Activated CD4-positive, alpha-beta T cell treated with anti-CD3 and anti-CD28 coated beads, Interleukin-2, amount 10 ng/mL, durations not matched to agents 7 days and 5 days (primary cell): ENCODE measurements around the gene FOCAD. TPM values are rescaled to one million over a fixed set of nuclear protein-coding genes. Genes with fewer than 3 reads are reported as not detected.

Experiments used
- CTCF ChIA-PET: fragments of 350-600 bp; sonication (Branson Sonifier 250); formaldehyde crosslinking; loops from one replicate; lab custom pipeline; 2021; ENCODE audit warnings: antibody characterized with exemption; lab: Charles Lee
- POLR2A ChIA-PET: fragments of 350-600 bp; sonication (Branson Sonifier 250); formaldehyde crosslinking; loops from one replicate; lab custom pipeline; 2021; ENCODE audit warnings: antibody characterized with exemption; lab: Charles Lee
- DNase-seq: peaks from one replicate; pipeline ENCODE4 v3.0.0-alpha.2; 2020
- H3K27ac Mint-ChIP-seq: one replicate; pipeline ENCODE4 v1.8.0; 2021; ENCODE audit warnings: mild to moderate bottlenecking, moderate library complexity, mixed read lengths
- H3K27me3 Mint-ChIP-seq: one replicate; pipeline ENCODE4 v1.8.0; 2021; ENCODE audit warnings: mixed read lengths
- H3K36me3 Mint-ChIP-seq: one replicate; pipeline ENCODE4 v1.8.0; 2021; ENCODE audit warnings: low read depth, mixed read lengths
- H3K4me1 Mint-ChIP-seq: one replicate; pipeline ENCODE4 v1.8.0; 2021; ENCODE audit warnings: mixed read lengths
- H3K4me3 Mint-ChIP-seq: one replicate; pipeline ENCODE4 v1.8.0; 2021; ENCODE audit warnings: mild to moderate bottlenecking, moderate library complexity, mixed read lengths
- H3K9me3 Mint-ChIP-seq: one replicate; pipeline ENCODE4 v1.8.0; 2021; ENCODE audit warnings: mixed read lengths
- total RNA-seq, 2 experiments: library from RNA; stranded (reverse); gene quantifications; one replicate each; pipeline ENCODE4 v1.2.3, GENCODE V29; 2021

FOCAD gene
- total RNA-seq, 2 experiments from 2014 or later = 31.4 to 32.1 TPM

DNA sequence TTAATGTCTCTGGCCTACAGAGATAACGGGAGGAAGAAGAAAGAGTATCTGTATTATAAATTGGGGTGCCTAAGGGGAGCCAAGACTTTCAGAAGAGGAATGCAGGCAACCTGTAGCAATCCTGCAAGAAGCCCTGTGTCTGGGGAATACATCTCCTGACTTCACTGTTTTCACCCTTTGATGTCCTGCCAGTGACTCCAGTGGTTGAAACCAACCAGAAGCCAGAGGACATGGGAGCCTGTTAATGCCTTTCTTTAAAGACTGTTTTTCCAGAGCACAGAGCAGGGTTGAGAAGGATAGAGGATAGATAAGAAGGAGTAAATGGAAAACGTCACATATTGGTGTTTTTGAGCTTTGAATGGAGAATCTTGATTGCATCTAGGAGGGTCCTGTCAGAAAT lies 196.2 kb downstream of the FOCAD start:
- Mint-ChIP-seq H3K9me3 (no peaks in the 10 kb centered on the region), H3K27me3 (no peaks in the 10 kb centered on the region), H3K36me3 (no peaks in the 10 kb centered on the region), H3K27ac (no peak overlapping the region), H3K4me1 (no peaks in the 10 kb centered on the region), H3K4me3 (no peak overlapping the region)
- ChIA-PET POLR2A (no interaction called here), CTCF (no interaction called here)
- DNase-seq = no peak

DNA sequence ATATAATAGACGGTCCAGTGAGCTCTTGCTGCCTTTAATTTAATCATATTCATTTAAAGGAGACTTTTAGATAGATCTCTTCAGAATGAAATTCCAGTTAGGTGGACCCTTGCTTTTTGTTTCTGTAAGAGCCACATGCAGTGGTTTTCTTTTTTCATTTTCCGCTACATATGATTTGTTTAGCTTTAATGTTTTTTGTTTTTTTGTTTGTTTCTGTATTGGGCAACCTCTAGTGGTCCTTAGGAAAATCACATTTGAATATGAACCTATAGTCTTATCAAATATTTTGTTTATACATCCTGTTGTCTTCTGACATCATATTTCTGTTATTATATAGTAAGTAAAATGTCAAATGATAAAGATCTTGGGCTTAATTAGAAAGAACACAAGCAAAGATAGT lies 196.6 kb downstream of the FOCAD start:
- CTCF ChIA-PET = no interaction called here
- POLR2A ChIA-PET = no interaction called here
- no peak overlapping the region for H3K4me3 Mint-ChIP-seq
- H3K27ac Mint-ChIP-seq = no peak overlapping the region
- no peaks in the 10 kb centered on the region for H3K27me3 Mint-ChIP-seq
- no peaks in the 10 kb centered on the region for H3K4me1 Mint-ChIP-seq
- H3K36me3 Mint-ChIP-seq = no peaks in the 10 kb centered on the region
- H3K9me3 Mint-ChIP-seq = no peaks in the 10 kb centered on the region
- no peak for DNase-seq

DNA sequence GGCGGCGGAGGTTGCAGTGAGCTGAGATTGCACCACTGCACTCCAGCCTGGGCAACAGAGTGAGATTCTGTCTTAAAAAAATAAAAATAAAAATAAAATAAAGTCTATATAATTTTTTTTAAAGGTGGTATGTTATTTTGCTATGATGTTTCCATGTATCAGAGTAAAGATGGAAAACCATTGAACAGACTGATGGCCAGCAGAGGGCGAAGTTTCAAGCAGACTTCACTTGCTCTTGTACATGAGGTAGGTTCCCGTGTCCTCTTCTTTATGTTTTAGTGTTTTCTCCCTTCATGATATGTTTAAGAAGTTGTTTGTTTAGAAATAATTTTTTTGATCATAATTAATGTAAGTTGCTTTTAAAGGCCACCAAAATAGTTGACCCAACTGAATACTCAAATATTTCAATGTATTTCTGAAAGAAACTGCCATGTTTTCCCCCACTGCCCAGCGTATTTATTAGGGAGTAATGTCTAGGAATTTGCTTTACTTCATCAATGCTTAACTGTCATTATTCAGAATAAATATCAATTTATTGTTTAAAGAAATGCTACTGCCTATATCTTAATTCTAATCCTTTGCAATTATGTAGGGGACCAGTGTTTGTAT lies 201.0 kb downstream of the FOCAD start:
- CTCF ChIA-PET = interaction anchor here (0.8 to 1.2 kb wide), 3 partner anchors 11 to 18 kb away, joined by 3 read pairs; no protein-coding TSS in a partner anchor

DNA sequence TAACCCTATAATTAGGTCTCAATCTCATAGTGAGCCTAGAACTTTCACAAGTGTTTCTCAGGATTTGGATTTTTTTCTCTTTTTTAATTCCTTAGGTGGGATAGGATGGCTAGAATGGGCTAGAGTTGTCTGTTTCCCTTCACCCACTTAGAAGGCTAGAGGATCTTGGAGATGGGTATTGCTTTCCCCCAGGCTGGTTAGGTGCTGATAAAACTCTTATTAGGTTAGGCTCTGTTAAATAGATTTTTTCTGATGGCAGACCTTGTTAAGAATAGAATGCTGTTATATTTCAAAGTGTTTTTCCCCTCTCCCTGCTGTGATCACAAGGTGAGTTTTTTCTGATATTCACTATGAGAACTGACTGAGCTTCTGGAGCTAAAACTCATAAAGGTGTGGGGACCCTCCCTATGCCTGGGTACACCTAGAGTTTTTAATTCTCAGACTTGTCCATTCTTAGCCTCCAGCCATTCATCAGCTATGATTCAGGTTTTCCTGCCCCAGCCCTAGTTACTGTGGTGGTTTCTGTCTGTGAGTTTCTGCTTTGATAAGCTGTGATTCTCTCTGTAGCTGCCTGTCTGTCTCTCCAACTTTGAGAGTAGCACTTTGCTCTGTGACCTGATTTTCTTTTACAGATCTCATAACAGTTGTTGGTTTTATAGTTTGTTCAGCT lies 215.0 kb downstream of the FOCAD start:
- Mint-ChIP-seq H3K4me3 (no peak overlapping the region), H3K9me3 (no peaks in the 10 kb centered on the region), H3K27ac (no peak overlapping the region), H3K27me3 (no peaks in the 10 kb centered on the region), H3K4me1 (no peaks in the 10 kb centered on the region), H3K36me3 (no peaks in the 10 kb centered on the region)
- ChIA-PET CTCF (interaction anchor here (1.1 to 1.7 kb wide), 2 partner anchors 13 kb away, joined by 3 to 4 read pairs; no protein-coding TSS in a partner anchor), POLR2A (no interaction called here)
- no peak for DNase-seq

More for the DNA sequence above, 201.0 kb downstream of the FOCAD start:
- peak; percentile 74 for DNase-seq
- Mint-ChIP-seq H3K9me3 (no peaks in the 10 kb centered on the region), H3K27ac (no peak overlapping the region), H3K36me3 (peaks cover 3% of the 10 kb centered on the region), H3K4me1 (no peaks in the 10 kb centered on the region), H3K27me3 (no peaks in the 10 kb centered on the region), H3K4me3 (no peak overlapping the region)
- POLR2A ChIA-PET = no interaction called here

DNA sequence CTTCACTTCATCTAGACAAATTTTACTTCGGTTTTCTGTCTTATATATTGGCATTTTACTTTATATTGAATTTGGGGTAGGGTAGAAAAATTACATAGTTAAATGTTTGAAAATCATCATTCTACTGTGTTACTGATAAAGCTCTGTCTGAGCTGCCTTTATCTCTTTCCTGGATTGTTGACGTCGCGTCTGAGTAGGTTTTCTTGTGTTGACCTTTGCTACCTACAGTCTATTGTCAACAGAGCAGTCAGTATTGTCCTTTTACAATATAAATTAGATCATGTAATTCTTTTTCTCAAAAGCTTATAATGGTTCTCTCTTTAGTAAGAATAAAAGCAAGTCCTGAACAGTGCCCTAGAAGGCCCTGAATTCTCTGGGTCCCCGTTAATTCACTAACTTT lies 219.2 kb downstream of the FOCAD start:
- no peaks in the 10 kb centered on the region for H3K9me3 Mint-ChIP-seq
- H3K27me3 Mint-ChIP-seq = no peaks in the 10 kb centered on the region
- no peaks in the 10 kb centered on the region for H3K36me3 Mint-ChIP-seq
- no peaks in the 10 kb centered on the region for H3K4me1 Mint-ChIP-seq
- H3K4me3 Mint-ChIP-seq = no peak overlapping the region
- no peak for DNase-seq
- H3K27ac Mint-ChIP-seq = no peak overlapping the region
- ChIA-PET POLR2A (no interaction called here), CTCF (no interaction called here)

DNA sequence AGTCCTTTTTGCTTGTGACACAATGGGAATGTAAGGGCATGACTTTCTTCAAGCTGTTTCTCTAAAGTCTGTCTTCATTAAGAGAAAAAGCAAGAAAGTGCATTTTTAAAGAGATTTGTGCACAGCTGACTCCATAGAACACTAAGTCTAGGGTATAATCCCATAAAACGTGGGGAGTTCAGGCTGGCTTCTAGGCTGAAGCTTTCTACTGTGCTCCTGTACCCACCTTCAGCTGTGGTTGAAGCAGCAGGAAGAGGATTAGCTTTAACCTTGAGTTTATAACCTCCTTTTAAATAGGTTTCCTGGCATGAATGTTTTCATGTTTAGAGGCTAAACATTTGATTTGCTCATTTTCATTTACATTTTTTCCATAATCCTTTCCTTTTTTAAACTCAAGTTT lies 220.9 kb downstream of the FOCAD start:
- H3K9me3 Mint-ChIP-seq = no peaks in the 10 kb centered on the region
- no peaks in the 10 kb centered on the region for H3K4me1 Mint-ChIP-seq
- ChIA-PET CTCF (interaction anchor here (1.3 kb wide), 1 partner anchor 8 kb away, joined by 3 read pairs; no protein-coding TSS in a partner anchor), POLR2A (no interaction called here)
- H3K27ac Mint-ChIP-seq = no peak overlapping the region
- no peak for DNase-seq
- H3K27me3 Mint-ChIP-seq = no peaks in the 10 kb centered on the region
- H3K36me3 Mint-ChIP-seq = no peaks in the 10 kb centered on the region
- H3K4me3 Mint-ChIP-seq = no peak overlapping the region

DNA sequence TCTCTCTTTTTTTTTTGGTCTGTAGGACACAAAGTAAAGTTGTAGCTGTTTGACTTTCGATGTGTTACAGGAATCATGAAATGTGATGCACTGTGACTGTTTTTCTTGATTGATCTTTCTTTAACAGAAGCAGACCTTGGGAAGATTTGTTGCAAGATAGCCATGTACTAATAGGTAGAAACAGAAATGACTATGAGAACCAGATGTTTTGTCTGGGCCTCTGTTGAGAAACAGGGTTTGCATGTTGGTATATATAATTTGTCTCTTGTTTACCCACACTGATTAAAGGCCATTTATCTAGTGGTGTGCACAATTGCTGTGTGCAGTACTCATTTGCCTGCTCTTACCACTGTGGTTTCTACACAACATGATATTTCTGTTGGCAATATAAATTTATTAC lies 222.3 kb downstream of the FOCAD start:
- no peaks in the 10 kb centered on the region for H3K9me3 Mint-ChIP-seq
- H3K27me3 Mint-ChIP-seq = no peaks in the 10 kb centered on the region
- ChIA-PET POLR2A (no interaction called here), CTCF (no interaction called here)
- no peak overlapping the region for H3K4me3 Mint-ChIP-seq
- DNase-seq = no peak
- no peak overlapping the region for H3K27ac Mint-ChIP-seq
- H3K4me1 Mint-ChIP-seq = no peaks in the 10 kb centered on the region
- H3K36me3 Mint-ChIP-seq = no peaks in the 10 kb centered on the region

GRCh38 chr9:20908461-20908860 lies 224.4 kb downstream of the FOCAD start:
- no peak overlapping the region for H3K27ac Mint-ChIP-seq
- no peak for DNase-seq
- CTCF ChIA-PET = interaction anchor here (0.6 to 1.1 kb wide), 3 partner anchors 20 to 698 kb away, joined by 3 to 4 read pairs (median 3); no protein-coding TSS in a partner anchor
- no peak overlapping the region for H3K4me3 Mint-ChIP-seq
- H3K36me3 Mint-ChIP-seq = no peaks in the 10 kb centered on the region
- H3K9me3 Mint-ChIP-seq = no peaks in the 10 kb centered on the region
- H3K4me1 Mint-ChIP-seq = no peaks in the 10 kb centered on the region
- no peaks in the 10 kb centered on the region for H3K27me3 Mint-ChIP-seq
- POLR2A ChIA-PET = no interaction called here

DNA sequence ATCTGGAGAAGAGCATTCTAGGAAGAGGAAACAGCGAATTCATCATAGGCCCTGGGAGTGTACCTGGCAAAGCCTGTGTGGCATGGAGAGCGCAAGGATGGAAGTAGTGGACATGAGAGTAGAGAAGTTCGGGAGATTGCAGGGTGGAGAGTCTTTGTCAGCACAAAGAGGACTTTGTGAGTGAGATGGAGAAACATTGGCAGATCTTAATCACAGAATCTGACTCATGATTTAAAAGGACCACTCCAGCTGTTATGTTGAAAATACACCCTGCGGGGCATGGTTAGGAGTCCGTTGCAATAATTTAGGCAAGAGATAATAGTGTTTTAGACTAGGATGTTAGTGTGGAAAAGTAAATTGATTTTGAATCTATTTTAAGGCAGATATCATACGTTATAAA lies 230.5 kb downstream of the FOCAD start:
- no peaks in the 10 kb centered on the region for H3K4me1 Mint-ChIP-seq
- no peaks in the 10 kb centered on the region for H3K27me3 Mint-ChIP-seq
- no peak for DNase-seq
- H3K9me3 Mint-ChIP-seq = peaks cover 2% of the 10 kb centered on the region
- POLR2A ChIA-PET = no interaction called here
- H3K4me3 Mint-ChIP-seq = no peak overlapping the region
- no peak overlapping the region for H3K27ac Mint-ChIP-seq
- peaks cover 19% of the 10 kb centered on the region for H3K36me3 Mint-ChIP-seq
- CTCF ChIA-PET = interaction anchor here (1.7 kb wide), 1 partner anchor 26 kb away, joined by 8 read pairs; no protein-coding TSS in a partner anchor

- no peak overlapping the region for H3K4me3 Mint-ChIP-seq
- no peak for DNase-seq
- ChIA-PET POLR2A (no interaction called here), CTCF (no interaction called here)
- H3K27ac Mint-ChIP-seq = no peak overlapping the region
- H3K27me3 Mint-ChIP-seq = no peaks in the 10 kb centered on the region
- peaks cover 11% of the 10 kb centered on the region for H3K4me1 Mint-ChIP-seq
- H3K36me3 Mint-ChIP-seq = peaks cover 20% of the 10 kb centered on the region
- H3K9me3 Mint-ChIP-seq = peaks cover 5% of the 10 kb centered on the region
Observed at GRCh38 chr9:20921362-20921761, 237.3 kb downstream of the FOCAD start.

DNA sequence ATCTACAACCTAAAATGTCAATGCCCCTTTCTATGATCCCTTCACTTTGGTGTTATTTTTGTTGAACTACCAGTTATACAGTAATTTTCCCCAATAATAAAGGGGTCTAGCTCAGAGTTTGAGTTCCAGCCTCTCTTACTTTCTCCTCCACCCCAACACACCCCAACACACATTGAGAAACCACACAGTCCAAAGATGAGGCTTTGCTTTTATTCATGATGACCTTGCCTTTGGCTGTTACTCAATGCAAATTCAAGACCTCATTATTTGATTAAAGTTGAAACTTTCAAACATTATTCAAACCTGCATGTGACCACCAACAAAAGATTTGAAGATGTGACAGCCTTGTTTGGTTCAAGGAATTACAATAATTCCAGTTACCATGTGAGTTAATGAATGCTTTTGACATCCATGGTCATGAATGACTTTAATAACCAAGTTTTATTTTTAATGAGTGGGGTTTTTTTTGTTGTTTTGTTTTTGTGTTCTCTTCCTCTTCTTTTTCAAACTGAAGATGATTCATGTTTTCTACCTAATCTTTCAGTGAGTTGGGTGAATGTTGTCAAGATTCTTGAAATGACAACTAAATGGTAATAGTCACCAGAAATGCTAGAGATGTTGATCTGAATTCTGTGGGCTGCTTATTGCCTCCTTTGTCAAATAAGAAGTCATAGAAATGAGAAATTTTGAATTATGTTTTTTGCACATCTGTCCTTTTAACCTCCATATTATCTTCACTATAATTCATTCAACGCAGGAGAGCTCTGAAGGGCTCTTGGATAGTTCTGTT lies 241.4 kb downstream of the FOCAD start:
- CTCF ChIA-PET = interaction anchor here (1.3 kb wide), 1 partner anchor 177 kb away, joined by 3 read pairs; no protein-coding TSS in a partner anchor
- peaks cover 23% of the 10 kb centered on the region for H3K4me1 Mint-ChIP-seq
- no peak overlapping the region for H3K4me3 Mint-ChIP-seq
- peaks cover 3% of the 10 kb centered on the region for H3K9me3 Mint-ChIP-seq
- peaks cover 14% of the 10 kb centered on the region for H3K36me3 Mint-ChIP-seq
- no peak for DNase-seq
- no peaks in the 10 kb centered on the region for H3K27me3 Mint-ChIP-seq
- POLR2A ChIA-PET = no interaction called here
- H3K27ac Mint-ChIP-seq = no peak overlapping the region

DNA sequence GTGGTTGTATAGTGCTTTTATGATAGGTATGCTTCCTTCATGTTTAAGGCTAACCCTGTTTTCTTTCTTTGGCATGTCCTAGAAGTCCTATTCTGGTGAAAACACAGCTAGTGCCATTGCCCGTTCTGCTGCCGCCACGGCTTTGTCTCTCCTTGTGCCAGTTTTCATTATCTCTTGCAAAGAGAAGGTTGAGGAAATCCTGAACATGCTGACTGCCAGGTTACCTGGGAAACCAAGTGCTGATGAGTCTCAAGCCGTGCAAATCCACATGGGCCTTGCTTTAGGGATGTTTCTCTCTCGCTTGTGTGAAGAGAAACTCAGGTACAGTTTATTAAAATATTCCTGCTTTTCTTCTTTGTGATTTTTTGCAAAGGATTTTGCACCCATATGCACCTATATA lies 245.2 kb downstream of the FOCAD start:
- Mint-ChIP-seq H3K4me1 (peaks cover 23% of the 10 kb centered on the region), H3K9me3 (peaks cover 3% of the 10 kb centered on the region), H3K27me3 (no peaks in the 10 kb centered on the region), H3K4me3 (no peak overlapping the region), H3K27ac (no peak overlapping the region), H3K36me3 (peaks cover 24% of the 10 kb centered on the region)
- ChIA-PET POLR2A (no interaction called here), CTCF (interaction anchor here (1.0 to 1.4 kb wide), 3 partner anchors 16 to 537 kb away, joined by 3 to 4 read pairs (median 3); no protein-coding TSS in a partner anchor)
- no peak for DNase-seq

GRCh38 chr9:20930836-20931235 lies 246.8 kb downstream of the FOCAD start:
- Mint-ChIP-seq H3K4me1 (peaks cover 16% of the 10 kb centered on the region), H3K9me3 (peaks cover under 1% of the 10 kb centered on the region), H3K4me3 (no peak overlapping the region), H3K27ac (no peak overlapping the region), H3K36me3 (peaks cover 23% of the 10 kb centered on the region), H3K27me3 (no peaks in the 10 kb centered on the region)
- CTCF ChIA-PET = interaction anchor here (1.7 to 2.7 kb wide), 2 partner anchors 10 to 13 kb away, joined by 3 to 6 read pairs; no protein-coding TSS in a partner anchor
- POLR2A ChIA-PET = no interaction called here
- DNase-seq = no peak
